PC-9 (cell line): ENCODE measurements around the gene KLHL17.

Source experiments
- EZH2 ChIP-seq: fragments of 200-600 bp; sonication (generic); IDR thresholded peaks from 2 replicates; pipeline ENCODE4 v1.8.0; 2017; ENCODE audit warnings: antibody characterized with exemption, low read depth
- TF ChIP-seq, protein P1 (sequence below): fragments of 200-600 bp; sonication (generic); conservative IDR thresholded peaks from 2 replicates; pipeline ENCODE4 v1.6.1; 2017; ENCODE audit warnings: mixed run types, antibody characterized with exemption, mild to moderate bottlenecking, moderate library complexity

DNA sequence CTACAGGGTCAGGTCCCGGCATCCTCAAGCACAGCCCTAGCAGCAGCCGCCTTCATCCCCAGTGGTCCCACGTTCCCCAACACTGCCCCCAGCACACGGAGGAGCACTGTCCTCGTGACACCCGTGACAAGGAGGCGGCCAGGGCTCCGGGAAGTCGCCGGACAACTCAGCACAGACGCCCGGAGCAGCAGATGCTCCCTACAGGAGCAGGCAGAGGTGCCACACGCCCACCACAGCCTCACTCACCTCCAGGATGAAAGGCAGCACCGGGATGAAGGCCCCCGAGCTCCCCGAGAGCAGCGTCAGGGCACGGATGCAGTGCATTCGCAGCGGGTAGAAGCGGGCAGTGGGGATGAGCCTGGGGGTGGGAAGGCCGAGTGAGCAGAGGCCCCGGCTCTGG, 9.5 kb upstream of the KLHL17 start:
- TF ChIP-seq, protein P1, sequence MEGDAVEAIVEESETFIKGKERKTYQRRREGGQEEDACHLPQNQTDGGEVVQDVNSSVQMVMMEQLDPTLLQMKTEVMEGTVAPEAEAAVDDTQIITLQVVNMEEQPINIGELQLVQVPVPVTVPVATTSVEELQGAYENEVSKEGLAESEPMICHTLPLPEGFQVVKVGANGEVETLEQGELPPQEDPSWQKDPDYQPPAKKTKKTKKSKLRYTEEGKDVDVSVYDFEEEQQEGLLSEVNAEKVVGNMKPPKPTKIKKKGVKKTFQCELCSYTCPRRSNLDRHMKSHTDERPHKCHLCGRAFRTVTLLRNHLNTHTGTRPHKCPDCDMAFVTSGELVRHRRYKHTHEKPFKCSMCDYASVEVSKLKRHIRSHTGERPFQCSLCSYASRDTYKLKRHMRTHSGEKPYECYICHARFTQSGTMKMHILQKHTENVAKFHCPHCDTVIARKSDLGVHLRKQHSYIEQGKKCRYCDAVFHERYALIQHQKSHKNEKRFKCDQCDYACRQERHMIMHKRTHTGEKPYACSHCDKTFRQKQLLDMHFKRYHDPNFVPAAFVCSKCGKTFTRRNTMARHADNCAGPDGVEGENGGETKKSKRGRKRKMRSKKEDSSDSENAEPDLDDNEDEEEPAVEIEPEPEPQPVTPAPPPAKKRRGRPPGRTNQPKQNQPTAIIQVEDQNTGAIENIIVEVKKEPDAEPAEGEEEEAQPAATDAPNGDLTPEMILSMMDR: no peak
- no peak for TF ChIP-seq EZH2
